ENCODE measurements around the gene ADSS1.

The ADSS1 gene

DNA sequence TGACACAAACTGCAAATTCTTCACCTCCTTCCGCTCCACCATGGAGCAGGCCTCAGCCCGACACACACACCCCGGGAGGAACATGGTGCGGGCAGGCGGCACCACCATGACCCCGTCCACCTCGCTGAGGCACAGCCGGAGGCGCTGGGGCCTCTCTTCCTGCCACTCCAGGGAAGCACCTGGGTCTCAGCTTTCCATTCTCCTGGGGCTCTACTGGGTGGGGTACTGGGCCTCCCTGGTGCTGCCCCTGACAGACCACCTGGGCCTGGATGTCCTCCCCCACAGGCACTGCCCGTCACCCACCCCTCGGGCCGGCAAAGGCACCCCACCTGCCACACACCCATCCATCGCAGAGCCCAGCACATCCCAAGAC lies 61.7 kb downstream of the ADSS1 start:
- Histone ChIP-seq H3K9ac (ENCODE audit: low read depth, low read length, poor library complexity, severe bottlenecking) (no peak overlapping the region), H3K27me3 (ENCODE audit: insufficient read depth, low read length, poor library complexity, severe bottlenecking) (no peaks in the 10 kb centered on the region), H3K36me3 (ENCODE audit: insufficient read depth, low read length) (peaks cover 3% of the 10 kb centered on the region; the same call in 1 of the 2 replicates), H3K4me3 (ENCODE audit: low read length, poor library complexity, severe bottlenecking) (no peak overlapping the region), H3K4me2 (ENCODE audit: low read depth, low read length, poor library complexity, severe bottlenecking) (peak overlapping the region; percentile 12), H3F3A (ENCODE audit: low read depth) (no peaks in the 10 kb centered on the region), H3K9me3 (ENCODE audit: insufficient read depth, low read depth, low read length) (no peaks in the 10 kb centered on the region), H3K79me2 (ENCODE audit: insufficient read depth, low read length) (peaks cover 55% of the 10 kb centered on the region), H4K20me1 (ENCODE audit: insufficient read depth, low read length, poor library complexity, severe bottlenecking) (peaks cover 40% of the 10 kb centered on the region), H3K4me1 (ENCODE audit: insufficient read depth, low read length, poor library complexity, severe bottlenecking) (peaks cover 2% of the 10 kb centered on the region), H2AFZ (ENCODE audit: low read length) (no peak overlapping the region), H3K9me2 (replicated peaks; ENCODE audit: low read depth, low read length) (no peaks in the 10 kb centered on the region)
- no peak for TF ChIP-seq EZH2phosphoT487 (IDR thresholded peaks at IDR 0.05; ENCODE audit: borderline replicate concordance)
- TF ChIP-seq, protein P1, sequence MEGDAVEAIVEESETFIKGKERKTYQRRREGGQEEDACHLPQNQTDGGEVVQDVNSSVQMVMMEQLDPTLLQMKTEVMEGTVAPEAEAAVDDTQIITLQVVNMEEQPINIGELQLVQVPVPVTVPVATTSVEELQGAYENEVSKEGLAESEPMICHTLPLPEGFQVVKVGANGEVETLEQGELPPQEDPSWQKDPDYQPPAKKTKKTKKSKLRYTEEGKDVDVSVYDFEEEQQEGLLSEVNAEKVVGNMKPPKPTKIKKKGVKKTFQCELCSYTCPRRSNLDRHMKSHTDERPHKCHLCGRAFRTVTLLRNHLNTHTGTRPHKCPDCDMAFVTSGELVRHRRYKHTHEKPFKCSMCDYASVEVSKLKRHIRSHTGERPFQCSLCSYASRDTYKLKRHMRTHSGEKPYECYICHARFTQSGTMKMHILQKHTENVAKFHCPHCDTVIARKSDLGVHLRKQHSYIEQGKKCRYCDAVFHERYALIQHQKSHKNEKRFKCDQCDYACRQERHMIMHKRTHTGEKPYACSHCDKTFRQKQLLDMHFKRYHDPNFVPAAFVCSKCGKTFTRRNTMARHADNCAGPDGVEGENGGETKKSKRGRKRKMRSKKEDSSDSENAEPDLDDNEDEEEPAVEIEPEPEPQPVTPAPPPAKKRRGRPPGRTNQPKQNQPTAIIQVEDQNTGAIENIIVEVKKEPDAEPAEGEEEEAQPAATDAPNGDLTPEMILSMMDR (conservative IDR thresholded peaks at IDR 0.05; ENCODE audit: low read length), result no peak

DNA sequence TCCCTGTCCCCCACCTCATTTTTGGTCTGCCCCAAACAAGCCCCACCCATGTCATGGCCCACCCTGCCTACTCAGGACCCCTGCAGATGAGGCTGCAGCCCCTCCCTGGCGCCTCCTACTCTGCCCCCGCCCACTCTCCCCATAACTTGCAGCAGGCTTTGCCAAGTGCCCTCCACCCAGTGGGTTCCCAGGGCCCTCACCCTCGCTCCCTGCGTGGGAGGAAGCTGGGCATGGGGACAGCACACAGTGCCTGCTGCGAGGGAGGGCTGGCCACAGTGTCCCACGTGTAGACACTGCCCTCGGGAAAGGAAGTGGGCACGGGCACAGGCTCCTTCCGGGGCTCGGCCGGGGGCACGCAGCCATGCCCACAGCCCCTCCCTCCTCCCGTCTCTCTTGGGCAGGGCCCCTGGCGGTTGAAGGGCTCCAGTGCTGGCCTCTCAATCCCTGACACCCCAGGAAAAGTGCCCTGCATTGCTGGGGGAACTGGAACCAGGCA lies 62.1 kb downstream of the ADSS1 start:
- Histone ChIP-seq H3K4me2 (ENCODE audit: low read depth, low read length, poor library complexity, severe bottlenecking) (peak overlapping the region; percentile 37), H3K36me3 (ENCODE audit: insufficient read depth, low read length) (no peaks in the 10 kb centered on the region; the same call in 1 of the 2 replicates), H2AFZ (ENCODE audit: low read length) (no peak overlapping the region), H4K20me1 (ENCODE audit: insufficient read depth, low read length, poor library complexity, severe bottlenecking) (peaks cover 44% of the 10 kb centered on the region), H3K27me3 (ENCODE audit: insufficient read depth, low read length, poor library complexity, severe bottlenecking) (no peaks in the 10 kb centered on the region), H3K4me3 (ENCODE audit: low read length, poor library complexity, severe bottlenecking) (no peak overlapping the region), H3K9ac (ENCODE audit: low read depth, low read length, poor library complexity, severe bottlenecking) (no peak overlapping the region), H3K9me3 (ENCODE audit: insufficient read depth, low read depth, low read length) (no peaks in the 10 kb centered on the region), H3K4me1 (ENCODE audit: insufficient read depth, low read length, poor library complexity, severe bottlenecking) (peaks cover 2% of the 10 kb centered on the region), H3F3A (ENCODE audit: low read depth) (no peaks in the 10 kb centered on the region), H3K9me2 (replicated peaks; ENCODE audit: low read depth, low read length) (no peaks in the 10 kb centered on the region), H3K79me2 (ENCODE audit: insufficient read depth, low read length) (peaks cover 60% of the 10 kb centered on the region)
- TF ChIP-seq, protein P1 (conservative IDR thresholded peaks at IDR 0.05; ENCODE audit: low read length), result no peak
- no peak for TF ChIP-seq EZH2phosphoT487 (IDR thresholded peaks at IDR 0.05; ENCODE audit: borderline replicate concordance)

DNA sequence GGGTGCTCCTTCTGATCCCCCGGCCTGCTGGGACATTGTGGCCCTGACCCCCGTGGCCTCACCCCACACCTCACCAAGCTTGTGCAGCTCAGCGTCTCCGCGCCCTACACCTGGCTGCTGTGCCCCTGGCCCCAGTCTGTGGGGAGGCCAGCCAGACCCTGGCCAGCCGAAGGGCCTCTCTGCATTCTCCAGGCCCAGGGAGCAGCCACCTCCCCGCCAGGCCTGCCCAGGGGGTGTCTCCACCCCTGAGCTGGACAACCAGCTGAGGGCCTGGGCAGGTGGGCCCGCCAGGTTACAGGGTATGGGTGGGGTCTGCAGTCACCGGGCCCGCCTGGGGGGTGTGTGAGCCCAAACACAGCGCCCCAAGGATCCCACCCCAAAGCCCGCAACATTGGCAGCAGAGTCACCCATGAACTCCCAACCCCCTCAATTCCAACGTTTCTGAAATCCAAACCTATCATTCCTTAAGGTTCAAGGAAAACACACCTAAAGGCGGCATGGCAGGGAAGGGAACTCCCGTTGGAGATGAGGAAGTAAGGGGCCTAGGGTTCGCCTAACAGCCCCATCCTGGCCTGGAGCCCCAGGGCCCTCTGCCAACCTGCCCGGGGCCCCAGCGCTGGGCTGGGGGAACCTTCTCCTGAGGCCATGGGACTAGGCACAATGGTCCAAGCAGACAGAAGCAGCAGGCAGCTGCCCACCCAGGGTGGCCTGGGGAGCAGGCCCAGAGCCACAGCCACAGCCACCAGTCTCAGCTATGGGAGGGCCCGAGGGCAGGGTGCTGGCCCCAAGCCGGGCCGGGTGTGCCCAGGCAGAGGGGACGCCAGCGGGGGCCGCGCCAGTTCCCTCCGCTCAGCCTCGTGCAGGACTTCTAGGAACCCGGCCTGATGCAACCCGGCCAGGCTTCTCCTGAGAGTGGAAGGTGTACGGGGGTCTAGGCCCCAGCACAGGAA lies 63.0 kb downstream of the ADSS1 start:
- TF ChIP-seq EZH2phosphoT487 (IDR thresholded peaks at IDR 0.05; ENCODE audit: borderline replicate concordance), result no peak
- TF ChIP-seq, protein P1 (conservative IDR thresholded peaks at IDR 0.05; ENCODE audit: low read length), result no peak
- Histone ChIP-seq H3K4me1 (ENCODE audit: insufficient read depth, low read length, poor library complexity, severe bottlenecking) (peaks cover 9% of the 10 kb centered on the region), H3K36me3 (ENCODE audit: insufficient read depth, low read length) (no peaks in the 10 kb centered on the region; the same call in 1 of the 2 replicates), H3K27me3 (ENCODE audit: insufficient read depth, low read length, poor library complexity, severe bottlenecking) (no peaks in the 10 kb centered on the region), H4K20me1 (ENCODE audit: insufficient read depth, low read length, poor library complexity, severe bottlenecking) (peaks cover 49% of the 10 kb centered on the region), H3K9me3 (ENCODE audit: insufficient read depth, low read depth, low read length) (no peaks in the 10 kb centered on the region), H2AFZ (ENCODE audit: low read length) (no peak overlapping the region), H3F3A (ENCODE audit: low read depth) (no peaks in the 10 kb centered on the region), H3K4me3 (ENCODE audit: low read length, poor library complexity, severe bottlenecking) (no peak overlapping the region), H3K79me2 (ENCODE audit: insufficient read depth, low read length) (peaks cover 68% of the 10 kb centered on the region), H3K4me2 (ENCODE audit: low read depth, low read length, poor library complexity, severe bottlenecking) (peak overlapping the region; percentile 37), H3K9ac (ENCODE audit: low read depth, low read length, poor library complexity, severe bottlenecking) (no peak overlapping the region), H3K9me2 (replicated peaks; ENCODE audit: low read depth, low read length) (no peaks in the 10 kb centered on the region)

All from Loucy (cell line).